ENCODE data around the gene TCEAL4.
"Not testable (repeated sequence)": the region's sequence is repeated elsewhere in the genome, so short reads cannot be mapped to it uniquely, and the experiment has no call there.

TCEAL4 gene

GRCh38 chrX:103592295-103592694 is 7.0 kb downstream of the TCEAL4 start:
- not testable (repeated sequence) for DNase-seq (ENCODE audit: low read depth in 2 of 2)

- DNase-seq (ENCODE audit: low read depth in 2 of 2), result not testable (repeated sequence)
Observed at GRCh38 chrX:103595202-103595601, 9.9 kb downstream of the TCEAL4 start.

- no peak for DNase-seq (ENCODE audit: low read depth in 2 of 2)
Observed at GRCh38 chrX:103607364-103608305, 22.3 kb downstream of the TCEAL4 start, which contains the start of gene TCEAL3. TSS of gene TCEAL3 (plus strand) at chrX:103607963. CDS start at chrX:103609065, 1,102 bp downstream.

- no peak for DNase-seq (ENCODE audit: low read depth in 2 of 2)
Observed at GRCh38 chrX:103608306-103608963, 23.1 kb downstream of the TCEAL4 start.

GRCh38 chrX:103610282-103610681 is 25.0 kb downstream of the TCEAL4 start:
- no peak for DNase-seq (ENCODE audit: low read depth in 2 of 2)

- no peak for DNase-seq (ENCODE audit: low read depth in 2 of 2)
Observed at GRCh38 chrX:103613362-103613890, 28.1 kb downstream of the TCEAL4 start.

GRCh38 chrX:103614999-103615398 is 29.7 kb downstream of the TCEAL4 start:
- DNase-seq (ENCODE audit: low read depth in 2 of 2), result no peak

GRCh38 chrX:103615781-103616371 is 30.6 kb downstream of the TCEAL4 start:
- DNase-seq (ENCODE audit: low read depth in 2 of 2), result no peak

- DNase-seq (ENCODE audit: low read depth in 2 of 2), result no peak
Observed at GRCh38 chrX:103616676-103617186, 31.4 kb downstream of the TCEAL4 start.

GRCh38 chrX:103624111-103624510 is 38.8 kb downstream of the TCEAL4 start:
- DNase-seq (ENCODE audit: low read depth in 2 of 2), result no peak

- no peak for DNase-seq (ENCODE audit: low read depth in 2 of 2)
Observed at GRCh38 chrX:103626855-103627254, 41.5 kb downstream of the TCEAL4 start.

GRCh38 chrX:103628386-103629317 is 43.3 kb downstream of the TCEAL4 start, which contains the start of gene TCEAL1:
TSS of gene TCEAL1 (plus strand) at chrX:103628975. CDS start at chrX:103629917, 942 bp downstream.
- peak in 1 of 2 donors; percentile 14 for DNase-seq (ENCODE audit: low read depth in 2 of 2)

GRCh38 chrX:103629318-103630170 is 44.2 kb downstream of the TCEAL4 start:
- peak in 1 of 2 donors; percentile 13 for DNase-seq (ENCODE audit: low read depth in 2 of 2)

GRCh38 chrX:103630171-103630511 is 44.8 kb downstream of the TCEAL4 start:
- no peak for DNase-seq (ENCODE audit: low read depth in 2 of 2)

- no peak for DNase-seq (ENCODE audit: low read depth in 2 of 2)
Observed at GRCh38 chrX:103631145-103631544, 45.8 kb downstream of the TCEAL4 start.

GRCh38 chrX:103635436-103635835 is 50.1 kb downstream of the TCEAL4 start:
- no peak for DNase-seq (ENCODE audit: low read depth in 2 of 2)

All from stimulated activated CD4-positive, alpha-beta T cell treated with anti-CD3 and anti-CD28 coated beads, Interleukin-1b, Interleukin-23, amount 100 ng/mL, for 4 hours (primary cell).